DOHH2 (cell line): ENCODE results near the gene TM4SF5.
"Not testable (repeated sequence)": the region's sequence is repeated elsewhere in the genome, so short reads cannot be mapped to it uniquely, and the experiment has no call there.

Experiments
- H3F3A ChIP-seq: fragments of 200-600 bp; sonication (generic), shearing (Covaris generic); 2 replicates; pipeline ENCODE4 v1.6.0; 2016; ENCODE audit warnings: antibody characterized with exemption, mild to moderate bottlenecking; ENCODE audit not compliant: control insufficient read depth, insufficient read depth
- H3K27ac ChIP-seq: fragments of 200-600 bp; sonication (generic); 2 replicates; pipeline ENCODE4 v1.5.1; 2014; ENCODE audit warnings: low read depth, mild to moderate bottlenecking, low read length, moderate library complexity
- H3K27me3 ChIP-seq: fragments of 200-600 bp; sonication (generic); 2 replicates; pipeline ENCODE4 v1.6.1; 2014; ENCODE audit warnings: mild to moderate bottlenecking, low read length, mixed read lengths; ENCODE audit not compliant: control insufficient read depth
- H3K36me3 ChIP-seq: fragments of 200-600 bp; sonication (generic); 2 replicates; pipeline ENCODE4 v1.6.1; 2014; ENCODE audit warnings: mild to moderate bottlenecking, low read length, moderate library complexity, mixed read lengths; ENCODE audit not compliant: control insufficient read depth
- H3K4me1 ChIP-seq: fragments of 200-600 bp; sonication (generic); 2 replicates; pipeline ENCODE4 v1.6.1; 2014; ENCODE audit warnings: mild to moderate bottlenecking, low read length, mixed read lengths; ENCODE audit not compliant: control insufficient read depth
- H3K4me2 ChIP-seq: fragments of 200-600 bp; sonication (generic); 2 replicates; pipeline ENCODE4 v1.6.0; 2014; ENCODE audit warnings: mild to moderate bottlenecking, low read length, moderate library complexity
- H3K4me3 ChIP-seq: fragments of 200-600 bp; sonication (generic); 2 replicates; pipeline ENCODE4 v1.5.1; 2014; ENCODE audit warnings: mild to moderate bottlenecking, low read length, mixed read lengths
- H3K79me2 ChIP-seq: fragments of 200-600 bp; sonication (generic); 2 replicates; pipeline ENCODE4 v1.6.1; 2014; ENCODE audit warnings: mild to moderate bottlenecking, low read length, mixed read lengths; ENCODE audit not compliant: control insufficient read depth
- H3K9me2 ChIP-seq: fragments of 200-600 bp; sonication (generic); replicated peaks from 2 replicates; pipeline ENCODE4 v1.6.1; 2014; ENCODE audit warnings: mild to moderate bottlenecking, low read length, mixed read lengths; ENCODE audit not compliant: control insufficient read depth
- H3K9me3 ChIP-seq: fragments of 200-600 bp; sonication (generic); 2 replicates; pipeline ENCODE4 v1.6.1; 2014; ENCODE audit warnings: antibody characterized with exemption, low read length, mixed read lengths; ENCODE audit not compliant: control insufficient read depth, insufficient read depth
- H4K20me1 ChIP-seq: fragments of 200-600 bp; sonication (generic); 2 replicates; pipeline ENCODE4 v1.6.0; 2014; ENCODE audit warnings: low read depth, mild to moderate bottlenecking, antibody characterized with exemption, low read length, moderate library complexity; ENCODE audit not compliant: control insufficient read depth, insufficient read depth
- EZH2phosphoT487 ChIP-seq: fragments of 200-600 bp; sonication (generic); IDR thresholded peaks from 2 replicates; pipeline ENCODE4 v1.6.1; 2017; ENCODE audit warnings: borderline replicate concordance, mild to moderate bottlenecking, antibody characterized with exemption, low read length, moderate library complexity, mixed read lengths
- TF ChIP-seq, protein P1 (sequence below): fragments of 200-600 bp; sonication (generic); IDR thresholded peaks from one replicate; pipeline ENCODE4 v1.5.1; 2014; ENCODE audit warnings: antibody characterized with exemption, mild to moderate bottlenecking, low read depth, low read length; ENCODE audit not compliant: poor library complexity, severe bottlenecking

Gene TM4SF5

DNA sequence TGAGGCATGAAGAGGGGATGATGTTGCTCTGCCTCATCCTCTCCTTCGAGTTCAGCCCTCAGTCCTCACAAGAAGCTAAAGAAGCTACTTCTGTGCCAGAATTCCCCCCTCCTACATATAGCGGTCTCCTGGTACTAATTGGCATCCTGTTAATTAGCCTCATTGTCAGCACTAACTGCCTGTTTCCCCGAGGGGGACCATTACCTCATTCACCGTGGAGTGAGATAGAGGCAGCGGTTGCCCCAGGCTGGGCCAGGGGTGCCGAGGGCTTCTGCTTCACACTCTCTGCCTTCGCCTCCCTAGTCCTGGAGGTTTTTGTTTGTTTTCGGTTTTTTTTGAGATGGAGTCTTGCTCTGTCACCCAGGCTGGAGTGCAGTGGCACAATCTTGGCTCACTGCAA, 55.7 kb downstream of the TM4SF5 start:
- no peaks in the 10 kb centered on the region for H3K9me2 ChIP-seq
- H3K4me2 ChIP-seq = no peak overlapping the region
- H3K4me1 ChIP-seq = no peaks in the 10 kb centered on the region
- no peak overlapping the region for H3K27ac ChIP-seq
- no peak overlapping the region for H3K4me3 ChIP-seq
- H3K27me3 ChIP-seq = peaks cover 5% of the 10 kb centered on the region; the same call in 1 of the 2 replicates
- H3K36me3 ChIP-seq = no peaks in the 10 kb centered on the region
- no peaks in the 10 kb centered on the region for H4K20me1 ChIP-seq
- H3K79me2 ChIP-seq = no peaks in the 10 kb centered on the region
- no peaks in the 10 kb centered on the region for H3F3A ChIP-seq
- TF ChIP-seq, protein P1, sequence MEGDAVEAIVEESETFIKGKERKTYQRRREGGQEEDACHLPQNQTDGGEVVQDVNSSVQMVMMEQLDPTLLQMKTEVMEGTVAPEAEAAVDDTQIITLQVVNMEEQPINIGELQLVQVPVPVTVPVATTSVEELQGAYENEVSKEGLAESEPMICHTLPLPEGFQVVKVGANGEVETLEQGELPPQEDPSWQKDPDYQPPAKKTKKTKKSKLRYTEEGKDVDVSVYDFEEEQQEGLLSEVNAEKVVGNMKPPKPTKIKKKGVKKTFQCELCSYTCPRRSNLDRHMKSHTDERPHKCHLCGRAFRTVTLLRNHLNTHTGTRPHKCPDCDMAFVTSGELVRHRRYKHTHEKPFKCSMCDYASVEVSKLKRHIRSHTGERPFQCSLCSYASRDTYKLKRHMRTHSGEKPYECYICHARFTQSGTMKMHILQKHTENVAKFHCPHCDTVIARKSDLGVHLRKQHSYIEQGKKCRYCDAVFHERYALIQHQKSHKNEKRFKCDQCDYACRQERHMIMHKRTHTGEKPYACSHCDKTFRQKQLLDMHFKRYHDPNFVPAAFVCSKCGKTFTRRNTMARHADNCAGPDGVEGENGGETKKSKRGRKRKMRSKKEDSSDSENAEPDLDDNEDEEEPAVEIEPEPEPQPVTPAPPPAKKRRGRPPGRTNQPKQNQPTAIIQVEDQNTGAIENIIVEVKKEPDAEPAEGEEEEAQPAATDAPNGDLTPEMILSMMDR = no peak
- TF ChIP-seq EZH2phosphoT487 = no peak
- H3K9me3 ChIP-seq = no peaks in the 10 kb centered on the region

DNA sequence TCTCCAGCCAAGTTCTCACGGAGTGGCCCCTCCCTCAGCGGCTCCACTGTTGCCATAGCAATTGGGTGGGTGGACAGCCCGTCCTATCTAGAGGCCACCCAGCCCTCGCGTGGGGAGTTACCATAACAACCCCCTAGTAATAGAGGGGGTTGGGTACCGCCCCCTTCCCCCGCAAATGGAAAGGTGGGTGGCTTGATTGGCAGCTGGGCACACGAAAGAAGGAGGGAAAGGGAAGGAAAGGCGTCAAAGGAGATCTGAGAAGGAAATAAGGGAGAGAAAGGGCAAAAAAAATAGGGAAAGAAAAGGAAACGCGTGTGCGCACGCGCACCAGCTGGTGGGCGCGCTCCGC, 61.1 kb downstream of the TM4SF5 start:
- H3K27ac ChIP-seq, H3K36me3 ChIP-seq, H3K9me3 ChIP-seq, H3F3A ChIP-seq, H3K27me3 ChIP-seq, H3K9me2 ChIP-seq: not testable (repeated sequence)
- Histone ChIP-seq H4K20me1 (peaks cover 15% of the 10 kb centered on the region), H3K79me2 (peaks cover 44% of the 10 kb centered on the region), H3K4me2 (peak overlapping the region; percentile 83), H3K4me1 (peaks cover 24% of the 10 kb centered on the region), H3K4me3 (peak overlapping the region; percentile 88)
